MM.1S (cell line): Measurements from ENCODE around the gene PLCG1.

Source experiments
- DNase-seq: peaks from one replicate; pipeline ENCODE4 v3.0.0-alpha.2; 2015
- H2AFZ ChIP-seq: fragments of 300-600 bp; sonication (generic); 2 replicates; pipeline ENCODE4 v1.6.0; 2016; ENCODE audit warnings: antibody characterized with exemption, low read length
- H3F3A ChIP-seq: fragments of 300-600 bp; sonication (generic); 2 replicates; pipeline ENCODE4 v1.6.1; 2016; ENCODE audit warnings: mild to moderate bottlenecking, antibody characterized with exemption, low read length, moderate library complexity, mixed read lengths; ENCODE audit not compliant: insufficient read depth
- H3K27ac ChIP-seq: fragments of 300-600 bp; sonication (generic); 2 replicates; pipeline ENCODE4 v1.5.1; 2016; ENCODE audit warnings: mild to moderate bottlenecking, low read length
- H3K27me3 ChIP-seq: fragments of 300-600 bp; sonication (generic); replicated peaks from 2 replicates; pipeline ENCODE4 v1.6.0; 2016; ENCODE audit warnings: low read length; ENCODE audit not compliant: insufficient read depth
- H3K36me3 ChIP-seq: fragments of 300-600 bp; sonication (generic); replicated peaks from 2 replicates; pipeline ENCODE4 v1.6.1; 2016; ENCODE audit warnings: mild to moderate bottlenecking, low read length, mixed read lengths; ENCODE audit not compliant: insufficient read depth
- H3K4me1 ChIP-seq: fragments of 300-600 bp; sonication (generic); 2 replicates; pipeline ENCODE4 v1.6.1; 2016; ENCODE audit warnings: low read length, mixed read lengths
- H3K4me2 ChIP-seq: fragments of 300-600 bp; sonication (generic); 2 replicates; pipeline ENCODE4 v1.6.0; 2016; ENCODE audit warnings: low read depth, low read length
- H3K4me3 ChIP-seq: fragments of 300-600 bp; sonication (generic); 2 replicates; pipeline ENCODE4 v1.5.1; 2016; ENCODE audit warnings: low read length, mixed read lengths
- H3K79me2 ChIP-seq: fragments of 300-600 bp; sonication (generic); 2 replicates; pipeline ENCODE4 v1.6.1; 2016; ENCODE audit warnings: mixed run types, low read length, mixed read lengths
- H3K9ac ChIP-seq: fragments of 300-600 bp; sonication (generic); 2 replicates; pipeline ENCODE4 v1.6.1; 2016; ENCODE audit warnings: low read length, mixed read lengths
- H3K9me2 ChIP-seq: fragments of 300-600 bp; sonication (generic); replicated peaks from 2 replicates; pipeline ENCODE4 v1.6.1; 2016; ENCODE audit warnings: mild to moderate bottlenecking, low read length, mixed read lengths; ENCODE audit not compliant: insufficient read depth
- H3K9me3 ChIP-seq: fragments of 300-600 bp; sonication (generic); replicated peaks from 2 replicates; pipeline ENCODE4 v1.6.1; 2016; ENCODE audit warnings: mild to moderate bottlenecking, low read length, mixed read lengths; ENCODE audit not compliant: insufficient read depth
- H4K20me1 ChIP-seq: fragments of 300-600 bp; sonication (generic); 2 replicates; pipeline ENCODE4 v1.6.1; 2016; ENCODE audit warnings: mild to moderate bottlenecking, low read length, moderate library complexity, mixed read lengths; ENCODE audit not compliant: insufficient read depth
- CTCF ChIP-seq: fragments of 300-600 bp; sonication (generic); IDR thresholded peaks from 2 replicates; pipeline ENCODE4 v1.5.1; 2016; ENCODE audit warnings: antibody characterized with exemption, low read length, mixed read lengths
- EZH2 ChIP-seq: fragments of 300-600 bp; sonication (generic); optimal IDR thresholded peaks from 2 replicates; pipeline ENCODE3; 2017; ENCODE audit warnings: low read depth, mild to moderate bottlenecking, antibody characterized with exemption, low read length, mixed read lengths
- EZH2phosphoT487 ChIP-seq: fragments of 300-600 bp; sonication (generic); IDR thresholded peaks from 2 replicates; pipeline ENCODE4 v1.6.1; 2018; ENCODE audit warnings: antibody characterized with exemption, low read length

Gene PLCG1

GRCh38 chr20:41098703-41099250, 38.6 kb upstream of the PLCG1 start:
- no peaks in the 10 kb centered on the region for H3K9me3 ChIP-seq
- peaks cover 8% of the 10 kb centered on the region; the same call in 1 of the 2 replicates for H3F3A ChIP-seq
- no peak for DNase-seq
- no peaks in the 10 kb centered on the region for H3K9me2 ChIP-seq
- no peak overlapping the region for H3K27ac ChIP-seq
- H3K36me3 ChIP-seq: peaks cover 18% of the 10 kb centered on the region
- H3K4me2 ChIP-seq: no peak overlapping the region
- H4K20me1 ChIP-seq: no peaks in the 10 kb centered on the region
- TF ChIP-seq CTCF: no peak
- no peak for TF ChIP-seq EZH2
- no peak for TF ChIP-seq EZH2phosphoT487
- H3K79me2 ChIP-seq: peaks cover 4% of the 10 kb centered on the region; the same call in 1 of the 2 replicates
- no peak overlapping the region for H3K9ac ChIP-seq
- no peaks in the 10 kb centered on the region for H3K27me3 ChIP-seq
- no peak overlapping the region for H2AFZ ChIP-seq
- no peaks in the 10 kb centered on the region for H3K4me1 ChIP-seq
- no peak overlapping the region for H3K4me3 ChIP-seq

- Histone ChIP-seq H3K4me3 (no peak overlapping the region), H3F3A (no peaks in the 10 kb centered on the region), H3K27ac (no peak overlapping the region), H4K20me1 (no peaks in the 10 kb centered on the region), H3K9me2 (no peaks in the 10 kb centered on the region), H3K4me1 (no peaks in the 10 kb centered on the region), H3K79me2 (peaks cover 4% of the 10 kb centered on the region; the same call in 1 of the 2 replicates), H3K27me3 (no peaks in the 10 kb centered on the region), H3K9ac (no peak overlapping the region), H3K9me3 (no peaks in the 10 kb centered on the region), H2AFZ (no peak overlapping the region), H3K4me2 (no peak overlapping the region), H3K36me3 (peaks cover 18% of the 10 kb centered on the region)
- TF ChIP-seq CTCF (no peak), EZH2phosphoT487 (no peak), EZH2 (no peak)
- no peak for DNase-seq
Measured at GRCh38 chr20:41100001-41100480, 37.3 kb upstream of the PLCG1 start.

DNA sequence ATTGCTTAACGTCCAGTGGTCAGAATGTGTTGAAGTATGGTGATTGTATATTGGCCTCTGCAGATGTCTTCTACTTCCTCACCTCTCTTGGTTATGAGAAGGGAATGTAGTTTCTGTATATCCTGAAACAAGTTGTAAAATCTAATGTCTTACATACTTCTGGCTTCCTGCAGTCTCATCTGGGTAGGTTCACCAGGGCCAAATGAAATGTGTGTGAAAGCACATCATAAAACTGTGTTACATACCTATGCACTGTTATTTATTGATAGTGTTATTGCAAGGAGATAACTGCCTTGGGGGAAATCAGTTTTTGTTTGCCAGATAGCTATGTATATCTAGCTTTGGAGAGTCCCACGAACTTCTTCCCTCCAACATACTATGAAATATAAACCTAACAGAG, 35.7 kb upstream of the PLCG1 start:
- H3K4me1 ChIP-seq: no peaks in the 10 kb centered on the region
- no peaks in the 10 kb centered on the region for H4K20me1 ChIP-seq
- H3K79me2 ChIP-seq: no peaks in the 10 kb centered on the region
- no peaks in the 10 kb centered on the region for H3K9me2 ChIP-seq
- no peaks in the 10 kb centered on the region for H3K27me3 ChIP-seq
- no peak overlapping the region for H2AFZ ChIP-seq
- no peak for TF ChIP-seq EZH2
- no peak for TF ChIP-seq CTCF
- TF ChIP-seq EZH2phosphoT487: no peak
- no peak overlapping the region for H3K9ac ChIP-seq
- H3K4me2 ChIP-seq: no peak overlapping the region
- H3K4me3 ChIP-seq: no peak overlapping the region
- no peak overlapping the region for H3K27ac ChIP-seq
- no peaks in the 10 kb centered on the region for H3F3A ChIP-seq
- DNase-seq: no peak
- peaks cover 17% of the 10 kb centered on the region for H3K36me3 ChIP-seq
- no peaks in the 10 kb centered on the region for H3K9me3 ChIP-seq
